ENCODE measurements around the gene PPP2R2C.

DNA sequence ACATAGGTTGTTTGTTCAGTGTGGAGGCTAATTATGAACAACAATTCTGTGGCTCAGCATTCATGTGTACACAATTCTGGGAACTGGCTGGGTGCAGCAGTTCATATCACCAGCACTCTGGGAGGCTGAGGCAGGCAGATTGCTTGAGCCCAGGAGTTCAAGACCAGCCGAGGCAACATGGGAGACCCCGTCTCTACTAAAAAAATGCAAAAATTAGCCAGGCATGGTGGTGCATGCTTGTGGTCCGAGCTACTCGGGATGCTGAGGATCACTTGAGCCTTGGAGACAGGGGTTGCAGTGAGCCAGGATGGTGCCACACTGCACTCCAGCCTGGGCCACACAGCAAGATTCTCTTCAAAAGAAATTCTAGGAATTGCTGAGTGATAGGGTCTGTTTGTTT lies 4.5 kb upstream of the PPP2R2C start:
- no peak for TF ChIP-seq CTCF (IDR thresholded peaks at IDR 0.05)
- no peak for TF ChIP-seq POLR2A (IDR thresholded peaks at IDR 0.05; ENCODE audit: low read depth)
- no peak for TF ChIP-seq EP300 (IDR thresholded peaks at IDR 0.05)
- TF ChIP-seq POLR2AphosphoS5 (IDR thresholded peaks at IDR 0.05): no peak
